ENCODE results near the gene AGTRAP.
A peak's percentile ranks its signal among the peaks of the same experiment; 100 is the strongest.

Gene AGTRAP

GRCh38 chr1:11735531-11735853 lies 444 bp upstream of the AGTRAP start:
- Histone ChIP-seq H2BK15ac (ENCODE audit: low read length) (no peak overlapping the region), H3K4me1 (ENCODE audit: control insufficient read depth in 2 of 2, insufficient read depth in 1 of 2, low read depth in 1 of 2, low read length in 2 of 2) (peaks cover 17 to 31% of the 10 kb centered on the region in 2 donors), H2BK120ac (ENCODE audit: low read depth, low read length) (no peak overlapping the region), H3K14ac (ENCODE audit: low read length) (no peak overlapping the region), H4K8ac (ENCODE audit: low read depth, low read length) (no peak overlapping the region), H3K79me1 (ENCODE audit: low read depth, low read length) (no peaks in the 10 kb centered on the region), H3K23ac (ENCODE audit: low read depth, low read length, poor library complexity) (peak overlapping the region; percentile 89), H2BK5ac (ENCODE audit: low read length) (no peak overlapping the region), H3K27me3 (ENCODE audit: control insufficient read depth in 3 of 3, insufficient read depth in 3 of 3, low read depth in 1 of 3, low read length in 3 of 3) (no peaks in the 10 kb centered on the region), H3K4ac (ENCODE audit: low read length) (no peak overlapping the region), H4K91ac (ENCODE audit: low read depth, low read length, poor library complexity) (no peak overlapping the region), H3K36me3 (replicated peaks in 1 of 2; ENCODE audit: control insufficient read depth in 2 of 2, insufficient read depth in 2 of 2, low read length in 2 of 2) (no peaks in the 10 kb centered on the region), H3K27ac (replicated peaks; ENCODE audit: low read length) (no peak overlapping the region), H2AK5ac (ENCODE audit: low read depth, low read length) (no peak overlapping the region), H2BK12ac (ENCODE audit: low read length) (no peak overlapping the region), H3K4me3 (ENCODE audit: low read length in 2 of 2) (peak overlapping the region in 1 of 2 donors; percentile 94), H3K4me2 (ENCODE audit: insufficient read depth, low read length, poor library complexity, severe bottlenecking) (peak overlapping the region; percentile 63), H3K9ac (ENCODE audit: low read depth, low read length, poor library complexity) (no peak overlapping the region), H3K9me3 (replicated peaks in 1 of 2; ENCODE audit: control insufficient read depth in 2 of 2, insufficient read depth in 1 of 2, low read depth in 1 of 2, low read length in 2 of 2) (no peaks in the 10 kb centered on the region), H3K18ac (ENCODE audit: low read length) (no peak overlapping the region), H2AFZ (ENCODE audit: low read length) (peak overlapping the region; percentile 98)
- WGBS, 2 donors (ENCODE audit: extremely low coverage in 2 of 2, insufficient read length in 2 of 2, insufficient replicate concordance in 1 of 2) = no CpG with 5 or more reads among the region's 4 CpGs
- no peak for DNase-seq (ENCODE audit: low spot score)

GRCh38 chr1:11736746-11737639 lies 1.1 kb downstream of the AGTRAP start:
- Histone ChIP-seq H3K18ac (ENCODE audit: low read length) (no peak overlapping the region), H3K4me2 (ENCODE audit: insufficient read depth, low read length, poor library complexity, severe bottlenecking) (peak overlapping the region; percentile 72), H2AFZ (ENCODE audit: low read length) (peak overlapping the region; percentile 98), H3K14ac (ENCODE audit: low read length) (no peak overlapping the region), H2BK12ac (ENCODE audit: low read length) (no peak overlapping the region), H3K4me3 (ENCODE audit: low read length in 2 of 2) (peak overlapping the region; percentile 89 to 94), H3K79me1 (ENCODE audit: low read depth, low read length) (no peaks in the 10 kb centered on the region), H2AK5ac (ENCODE audit: low read depth, low read length) (no peak overlapping the region), H4K91ac (ENCODE audit: low read depth, low read length, poor library complexity) (no peak overlapping the region), H3K4me1 (ENCODE audit: control insufficient read depth in 2 of 2, insufficient read depth in 1 of 2, low read depth in 1 of 2, low read length in 2 of 2) (peaks cover 13 to 27% of the 10 kb centered on the region in 2 donors), H3K9ac (ENCODE audit: low read depth, low read length, poor library complexity) (peak overlapping the region; percentile 73), H2BK120ac (ENCODE audit: low read depth, low read length) (no peak overlapping the region), H3K4ac (ENCODE audit: low read length) (no peak overlapping the region), H4K8ac (ENCODE audit: low read depth, low read length) (no peak overlapping the region), H3K27ac (replicated peaks; ENCODE audit: low read length) (peak overlapping the region; percentile 28), H3K23ac (ENCODE audit: low read depth, low read length, poor library complexity) (no peak overlapping the region), H2BK15ac (ENCODE audit: low read length) (no peak overlapping the region), H3K36me3 (replicated peaks in 1 of 2; ENCODE audit: control insufficient read depth in 2 of 2, insufficient read depth in 2 of 2, low read length in 2 of 2) (no peaks in the 10 kb centered on the region), H2BK5ac (ENCODE audit: low read length) (no peak overlapping the region), H3K9me3 (replicated peaks in 1 of 2; ENCODE audit: control insufficient read depth in 2 of 2, insufficient read depth in 1 of 2, low read depth in 1 of 2, low read length in 2 of 2) (no peaks in the 10 kb centered on the region), H3K27me3 (ENCODE audit: control insufficient read depth in 3 of 3, insufficient read depth in 3 of 3, low read depth in 1 of 3, low read length in 3 of 3) (no peaks in the 10 kb centered on the region)
- WGBS, 2 donors (ENCODE audit: extremely low coverage in 2 of 2, insufficient read length in 2 of 2, insufficient replicate concordance in 1 of 2) = no CpG with 5 or more reads among the region's 15 CpGs
- no peak for DNase-seq (ENCODE audit: low spot score)

- Histone ChIP-seq H3K14ac (ENCODE audit: low read length) (no peak overlapping the region), H2AK5ac (ENCODE audit: low read depth, low read length) (peak overlapping the region; percentile 15), H3K4me2 (ENCODE audit: insufficient read depth, low read length, poor library complexity, severe bottlenecking) (no peak overlapping the region), H3K27ac (replicated peaks; ENCODE audit: low read length) (no peak overlapping the region), H2BK120ac (ENCODE audit: low read depth, low read length) (no peak overlapping the region), H3K4me3 (ENCODE audit: low read length in 2 of 2) (no peak overlapping the region), H3K9me3 (replicated peaks in 1 of 2; ENCODE audit: control insufficient read depth in 2 of 2, insufficient read depth in 1 of 2, low read depth in 1 of 2, low read length in 2 of 2) (no peaks in the 10 kb centered on the region), H2BK12ac (ENCODE audit: low read length) (no peak overlapping the region), H3K4ac (ENCODE audit: low read length) (no peak overlapping the region), H3K23ac (ENCODE audit: low read depth, low read length, poor library complexity) (no peak overlapping the region), H3K27me3 (ENCODE audit: control insufficient read depth in 3 of 3, insufficient read depth in 3 of 3, low read depth in 1 of 3, low read length in 3 of 3) (no peaks in the 10 kb centered on the region), H4K8ac (ENCODE audit: low read depth, low read length) (no peak overlapping the region), H3K36me3 (replicated peaks in 1 of 2; ENCODE audit: control insufficient read depth in 2 of 2, insufficient read depth in 2 of 2, low read length in 2 of 2) (no peaks in the 10 kb centered on the region), H2BK15ac (ENCODE audit: low read length) (no peak overlapping the region), H4K91ac (ENCODE audit: low read depth, low read length, poor library complexity) (no peak overlapping the region), H3K18ac (ENCODE audit: low read length) (no peak overlapping the region), H3K9ac (ENCODE audit: low read depth, low read length, poor library complexity) (no peak overlapping the region), H3K79me1 (ENCODE audit: low read depth, low read length) (no peaks in the 10 kb centered on the region), H2AFZ (ENCODE audit: low read length) (no peak overlapping the region), H3K4me1 (ENCODE audit: control insufficient read depth in 2 of 2, insufficient read depth in 1 of 2, low read depth in 1 of 2, low read length in 2 of 2) (peaks cover 10 to 19% of the 10 kb centered on the region in 2 donors), H2BK5ac (ENCODE audit: low read length) (no peak overlapping the region)
- WGBS, 2 donors (ENCODE audit: extremely low coverage in 2 of 2, insufficient read length in 2 of 2, insufficient replicate concordance in 1 of 2) = no CpG with 5 or more reads among the region's 2 CpGs
- no peak for DNase-seq (ENCODE audit: low spot score)
These were observed 2.2 kb downstream of the AGTRAP start for GRCh38 chr1:11738096-11738495.

- no peak overlapping the region for H3K9ac ChIP-seq (ENCODE audit: low read depth, low read length, poor library complexity)
- no peak for DNase-seq (ENCODE audit: low spot score)
- no peak overlapping the region for H3K27ac ChIP-seq (replicated peaks; ENCODE audit: low read length)
- H3K27me3 ChIP-seq (ENCODE audit: control insufficient read depth in 3 of 3, insufficient read depth in 3 of 3, low read depth in 1 of 3, low read length in 3 of 3) = no peaks in the 10 kb centered on the region
- H2BK12ac ChIP-seq (ENCODE audit: low read length) = no peak overlapping the region
- no peak overlapping the region for H2AFZ ChIP-seq (ENCODE audit: low read length)
- peaks cover 10 to 19% of the 10 kb centered on the region in 2 donors for H3K4me1 ChIP-seq (ENCODE audit: control insufficient read depth in 2 of 2, insufficient read depth in 1 of 2, low read depth in 1 of 2, low read length in 2 of 2)
- no peaks in the 10 kb centered on the region for H3K79me1 ChIP-seq (ENCODE audit: low read depth, low read length)
- no peak overlapping the region for H2BK120ac ChIP-seq (ENCODE audit: low read depth, low read length)
- H3K4ac ChIP-seq (ENCODE audit: low read length) = no peak overlapping the region
- H3K4me2 ChIP-seq (ENCODE audit: insufficient read depth, low read length, poor library complexity, severe bottlenecking) = no peak overlapping the region
- H2BK15ac ChIP-seq (ENCODE audit: low read length) = no peak overlapping the region
- H3K9me3 ChIP-seq (replicated peaks in 1 of 2; ENCODE audit: control insufficient read depth in 2 of 2, insufficient read depth in 1 of 2, low read depth in 1 of 2, low read length in 2 of 2) = no peaks in the 10 kb centered on the region
- no peaks in the 10 kb centered on the region for H3K36me3 ChIP-seq (replicated peaks in 1 of 2; ENCODE audit: control insufficient read depth in 2 of 2, insufficient read depth in 2 of 2, low read length in 2 of 2)
- no CpG with 5 or more reads among the region's 6 CpGs for WGBS, 2 donors (ENCODE audit: extremely low coverage in 2 of 2, insufficient read length in 2 of 2, insufficient replicate concordance in 1 of 2)
- H3K18ac ChIP-seq (ENCODE audit: low read length) = no peak overlapping the region
- no peak overlapping the region for H2AK5ac ChIP-seq (ENCODE audit: low read depth, low read length)
- H4K91ac ChIP-seq (ENCODE audit: low read depth, low read length, poor library complexity) = no peak overlapping the region
- H3K23ac ChIP-seq (ENCODE audit: low read depth, low read length, poor library complexity) = no peak overlapping the region
- H3K14ac ChIP-seq (ENCODE audit: low read length) = no peak overlapping the region
- no peak overlapping the region for H2BK5ac ChIP-seq (ENCODE audit: low read length)
- H4K8ac ChIP-seq (ENCODE audit: low read depth, low read length) = no peak overlapping the region
- no peak overlapping the region for H3K4me3 ChIP-seq (ENCODE audit: low read length in 2 of 2)
These were observed 2.8 kb downstream of the AGTRAP start for GRCh38 chr1:11738783-11739182.

All from neuronal stem cell (in vitro differentiated cells).